Mesenteric fat pad (tissue), 1 donor: ENCODE data around the gene PNPLA8. TPM values are rescaled to one million over a fixed set of nuclear protein-coding genes. Genes with fewer than 3 reads are reported as not detected.
"Not testable (repeated sequence)": the region's sequence is repeated elsewhere in the genome, so short reads cannot be mapped to it uniquely, and the experiment has no call there.

Experiments
- DNase-seq: peaks from one replicate; pipeline ENCODE4 v3.0.0-alpha.2; 2020; ENCODE audit warnings: low spot score
- long read RNA-seq: library from polyadenylated mRNA; unstranded; transcript quantifications from one replicate; pipeline ENCODE4 v2.0.0, GENCODE V29; 2020
- total RNA-seq: library from RNA; stranded (reverse); fragmentation: NEBNext Ultra II Directional; extraction: Animal tissue kit (Norgen Biotek cat#: 25700); gene quantifications from one replicate; pipeline ENCODE4 v1.2.1, GENCODE V29; 2021
- donor health status: DM: yes; HTN: yes; CAD: no.

The PNPLA8 gene
- 40.4 TPM for total RNA-seq
- long read RNA-seq, transcript PNPLA8-201 (11 exons, 3,490 nt) = major isoform, 70 of 157 reads
- long read RNA-seq, transcript PNPLA8-208 (10 exons, 3,366 nt) = minor isoform, 7 of 157 reads
- long read RNA-seq, transcript PNPLA8-206 (10 exons, 3,462 nt) = minor isoform, 31 of 157 reads
- long read RNA-seq, partial matches to known transcripts = 9 of 157 reads
- long read RNA-seq, other reads (novel, unspliced or antisense) = 40 of 157 reads

- DNase-seq = peak; percentile 100
Observed at GRCh38 chr7:108525985-108526767, at the start of gene PNPLA8. PNPLA8 (minus strand) TSS chr7:108526135; CDS start chr7:108515491, 10,644 bp downstream.

- DNase-seq = no peak
Observed at GRCh38 chr7:108575156-108575555, 49.2 kb upstream of the PNPLA8 start.

- no peak for DNase-seq
Observed at GRCh38 chr7:108572480-108572879, 46.5 kb upstream of the PNPLA8 start.

GRCh38 chr7:108570146-108570755 is 44.3 kb upstream of the PNPLA8 start:
- DNase-seq = no peak

- peak; percentile 100 for DNase-seq
Observed at GRCh38 chr7:108569381-108570145, 43.6 kb upstream of the PNPLA8 start, which contains the start of the genes DNAJB9 and THAP5. DNAJB9 (plus strand) TSS chr7:108569874; CDS start chr7:108571727, 1,853 bp downstream. THAP5 (minus strand) TSS chr7:108569706; CDS start chr7:108569569, 137 bp downstream.

GRCh38 chr7:108568801-108569380 is 43.0 kb upstream of the PNPLA8 start:
- DNase-seq = no peak

- DNase-seq = no peak
Observed at GRCh38 chr7:108565987-108566386, 40.1 kb upstream of the PNPLA8 start.

GRCh38 chr7:108561047-108561619 is 35.2 kb upstream of the PNPLA8 start:
- DNase-seq = no peak

- no peak for DNase-seq
Observed at GRCh38 chr7:108559253-108559652, 33.3 kb upstream of the PNPLA8 start.

GRCh38 chr7:108557617-108558016 is 31.7 kb upstream of the PNPLA8 start:
- no peak for DNase-seq

- DNase-seq = no peak
Observed at GRCh38 chr7:108557191-108557590, 31.3 kb upstream of the PNPLA8 start.

GRCh38 chr7:108556665-108557064 is 30.7 kb upstream of the PNPLA8 start:
- not testable (repeated sequence) for DNase-seq

GRCh38 chr7:108548141-108548896 is 22.4 kb upstream of the PNPLA8 start:
- DNase-seq = not testable (repeated sequence)

- no peak for DNase-seq
Observed at GRCh38 chr7:108541478-108541877, 15.5 kb upstream of the PNPLA8 start.

- DNase-seq = not testable (repeated sequence)
Observed at GRCh38 chr7:108538685-108539084, 12.8 kb upstream of the PNPLA8 start.

- DNase-seq = not testable (repeated sequence)
Observed at GRCh38 chr7:108538236-108538635, 12.3 kb upstream of the PNPLA8 start.

GRCh38 chr7:108537229-108537628 is 11.3 kb upstream of the PNPLA8 start:
- no peak for DNase-seq

GRCh38 chr7:108535744-108536143 is 9.8 kb upstream of the PNPLA8 start:
- no peak for DNase-seq

GRCh38 chr7:108535257-108535656 is 9.3 kb upstream of the PNPLA8 start:
- no peak for DNase-seq

GRCh38 chr7:108533712-108534111 is 7.8 kb upstream of the PNPLA8 start:
- DNase-seq = no peak
